OCI-M1 (cell line): ENCODE data around the gene KLHL36.

Experiments used
- DNase-seq: peaks from one replicate; lab custom pipeline; 2025; lab: John Stamatoyannopoulos, UW

KLHL36 gene

DNA sequence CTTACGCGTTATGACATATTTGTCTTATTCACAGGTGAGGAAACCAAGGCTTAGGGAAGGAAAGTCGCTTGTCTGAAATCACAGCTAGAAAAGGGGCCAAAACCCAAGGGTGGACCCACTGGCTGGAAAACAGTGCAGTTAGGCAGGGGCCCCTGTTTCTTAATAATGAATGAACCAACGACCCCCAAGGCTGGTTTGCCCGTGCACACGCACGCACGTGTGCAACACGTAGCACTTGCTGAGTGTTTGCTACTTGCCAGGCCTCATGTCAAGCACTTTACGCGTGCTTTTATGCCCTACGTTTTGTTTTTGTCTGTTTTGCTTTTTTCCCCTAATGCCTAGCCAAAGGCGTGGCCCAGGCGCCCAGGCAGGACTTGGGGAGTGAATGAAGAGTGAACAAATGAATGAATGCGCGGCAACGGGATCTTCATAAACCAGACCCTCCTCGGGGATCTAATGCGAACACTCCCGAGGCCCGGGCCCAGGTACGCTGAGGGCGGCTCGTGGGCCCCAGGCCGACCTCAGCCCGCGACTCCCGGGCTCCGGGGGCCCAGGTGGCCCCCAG is 50.9 kb downstream of the KLHL36 start:
- DNase-seq, result peak; percentile 44

DNA sequence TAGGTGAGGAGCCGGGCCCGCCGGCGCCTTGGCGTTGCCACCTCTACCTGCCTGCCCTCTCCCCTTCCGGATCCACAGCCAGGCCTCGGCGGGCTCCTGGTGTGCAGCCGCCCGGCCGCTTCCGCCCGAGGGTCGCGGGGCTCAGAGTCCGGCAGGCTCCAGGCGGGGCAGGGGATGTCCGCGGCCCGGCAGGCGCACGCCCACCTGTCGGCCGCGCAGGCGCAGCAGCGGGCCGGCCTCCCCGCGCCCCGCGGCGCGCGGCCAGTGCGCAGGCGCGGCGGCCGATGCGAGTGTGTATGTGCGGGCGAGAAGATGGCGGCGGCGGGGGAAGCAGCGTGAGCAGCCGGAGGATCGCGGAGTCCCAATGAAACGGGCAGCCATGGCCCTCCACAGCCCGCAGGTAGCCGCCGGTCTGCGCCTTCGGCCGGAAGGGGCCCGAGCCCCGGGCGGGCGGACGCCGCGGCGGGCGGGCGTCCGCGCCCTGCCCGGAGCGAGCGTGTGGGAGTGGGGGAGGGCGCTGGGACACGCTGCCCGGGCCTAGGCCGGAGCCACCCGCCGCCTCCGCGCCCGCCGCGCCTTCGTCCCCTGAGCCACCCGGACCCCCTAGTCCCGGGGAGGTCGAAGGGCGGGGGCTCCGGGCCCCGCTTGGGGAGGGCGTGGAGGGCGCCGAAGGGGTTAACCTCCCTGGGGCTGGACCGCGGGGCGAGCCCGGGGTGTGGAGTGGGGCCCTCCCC is 51.6 kb downstream of the KLHL36 start, which contains the start of gene USP10:
Gene USP10 (plus strand): TSS at position 289 of the 734 bp plus-strand sequence. CDS start 91 bp downstream, at position 380.
- DNase-seq, result peak; percentile 86

DNA sequence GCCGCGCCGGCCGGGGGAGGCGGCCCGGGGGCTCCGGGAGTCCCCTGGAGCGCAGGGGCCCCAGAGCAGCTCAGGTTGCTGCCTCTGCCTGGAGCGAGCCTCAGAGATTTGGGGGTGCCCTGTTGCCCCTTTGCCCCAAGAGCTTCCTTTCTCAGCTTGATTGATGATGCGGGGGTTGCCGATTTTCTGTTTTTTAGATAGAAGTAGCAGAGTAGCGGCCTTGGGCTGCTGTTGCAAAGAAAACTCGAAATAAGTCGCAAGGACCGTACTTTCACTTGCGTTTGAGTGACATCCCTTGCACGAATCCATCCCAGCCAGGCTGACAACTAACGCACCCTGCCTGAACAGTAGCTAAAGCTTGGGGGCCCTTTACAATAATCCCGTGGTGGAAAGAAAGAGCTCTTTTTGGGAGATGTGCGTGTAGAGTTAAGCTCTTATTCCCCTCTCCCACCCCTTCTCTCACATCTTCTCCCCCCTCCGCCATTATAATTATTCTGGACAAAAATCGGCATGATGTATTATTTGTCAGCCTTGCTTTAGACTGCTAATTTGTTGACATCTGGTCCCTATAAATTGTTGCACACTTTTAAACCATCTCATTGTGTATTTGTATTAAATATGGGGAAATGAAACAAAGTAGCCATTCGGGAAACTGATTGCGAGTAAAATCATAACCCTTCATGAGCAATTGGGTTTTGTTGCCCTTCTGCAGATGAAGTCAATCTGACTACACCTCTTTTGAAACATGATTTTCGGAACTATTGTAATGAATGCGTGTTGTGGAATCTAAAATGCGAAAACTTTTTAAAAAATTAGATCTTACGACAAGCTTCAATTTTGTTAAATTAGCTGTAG is 52.4 kb downstream of the KLHL36 start:
- DNase-seq, result peak; percentile 68

DNA sequence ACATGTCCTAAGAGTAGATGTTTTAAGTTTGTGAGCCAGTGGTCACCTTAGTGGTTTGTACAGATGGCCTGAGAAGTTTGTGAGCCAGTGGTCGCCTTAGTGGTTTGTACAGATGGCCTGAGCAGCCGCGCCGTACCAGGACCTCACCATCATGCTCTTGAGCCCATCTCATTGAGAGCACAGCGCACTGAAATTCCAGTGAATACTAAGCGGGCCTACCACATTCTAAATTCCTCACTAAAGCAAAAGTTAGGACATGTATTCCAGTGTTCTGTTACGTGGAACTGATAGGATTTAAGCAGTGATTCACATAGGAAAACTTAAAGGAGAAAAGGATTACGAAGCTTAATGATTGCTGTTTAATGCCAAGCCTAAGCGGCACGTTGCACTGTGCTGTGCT is 55.4 kb downstream of the KLHL36 start:
- no peak for DNase-seq

DNA sequence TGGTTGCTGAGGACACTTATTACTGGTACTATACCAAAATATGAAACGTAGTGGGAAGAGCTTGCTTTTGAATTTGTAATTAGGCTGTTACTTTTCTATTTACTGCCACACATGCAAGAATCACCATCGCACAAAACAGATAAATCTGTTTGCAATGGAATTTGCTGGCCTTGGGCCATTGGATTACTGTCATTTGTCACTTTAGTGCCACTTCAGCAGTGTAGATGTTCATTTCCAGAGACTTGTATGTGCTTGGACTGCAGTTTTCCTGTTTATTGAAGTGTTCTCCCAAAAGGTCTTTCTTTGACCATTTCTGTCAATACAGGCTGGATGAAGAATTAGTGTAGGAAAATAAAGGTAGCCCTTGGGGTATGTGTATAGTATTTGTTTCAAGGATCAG is 55.9 kb downstream of the KLHL36 start:
- no peak for DNase-seq

DNA sequence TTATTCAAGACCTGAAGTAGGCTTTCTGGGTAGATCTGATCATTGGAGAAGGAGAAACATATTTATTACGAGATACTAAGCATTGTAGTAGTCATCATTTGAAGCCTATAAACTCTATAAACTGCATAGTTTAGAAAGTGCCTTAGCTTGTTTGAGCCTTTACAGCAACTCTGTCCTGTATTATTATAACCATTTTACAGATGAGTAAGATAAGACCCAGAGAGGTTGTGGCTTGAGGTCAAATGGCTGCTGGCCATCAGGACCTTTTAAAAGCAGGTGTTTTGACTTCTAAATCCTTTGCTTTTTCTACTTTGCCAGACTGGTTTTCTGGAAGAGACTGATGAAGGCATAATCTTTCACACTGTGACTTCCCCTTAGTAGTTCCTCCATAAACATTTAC is 58.5 kb downstream of the KLHL36 start:
- DNase-seq, result peak; percentile 10

DNA sequence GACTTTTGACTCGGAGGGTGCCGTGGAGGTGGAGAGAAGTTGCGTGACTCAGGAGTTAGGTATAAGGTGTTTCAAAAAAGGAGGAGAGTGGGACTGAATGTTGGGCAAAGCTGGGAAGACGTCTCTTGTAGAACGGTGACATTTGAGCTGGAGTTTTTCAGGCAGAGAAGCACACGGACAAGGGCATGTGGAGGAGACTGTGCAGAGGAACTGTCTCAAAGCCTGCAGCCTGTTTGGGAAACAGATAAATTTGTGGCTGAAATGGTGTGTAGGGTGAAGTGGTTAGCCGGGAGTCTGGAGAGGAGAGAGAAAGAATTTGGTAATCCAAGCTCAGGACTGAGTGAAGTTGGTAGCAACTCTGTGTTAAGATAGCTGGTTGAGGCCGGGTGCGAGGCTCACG is 61.3 kb downstream of the KLHL36 start:
- no peak for DNase-seq

DNA sequence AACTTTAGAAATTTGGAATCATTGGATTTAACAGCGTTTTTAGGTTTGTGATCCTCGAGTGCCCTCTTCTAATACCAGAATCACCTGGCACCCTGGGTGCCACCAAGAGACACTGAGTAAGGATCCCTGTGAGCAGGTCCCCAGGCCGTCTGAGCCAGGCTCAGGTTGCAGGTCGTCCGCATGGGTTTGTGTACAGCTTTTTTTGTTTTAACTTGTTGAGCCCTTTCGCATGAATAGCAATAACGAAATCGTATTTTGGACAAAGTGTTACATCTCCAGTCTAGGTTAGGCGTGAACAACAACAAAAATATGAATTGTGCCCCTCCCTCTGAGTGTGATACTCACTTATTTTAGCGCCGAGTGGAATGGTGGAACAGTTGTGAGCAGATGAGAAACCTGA is 62.4 kb downstream of the KLHL36 start:
- DNase-seq, result no peak
